Calu3 (cell line): ENCODE measurements around the gene DNTT. TPM values are rescaled to one million over a fixed set of nuclear protein-coding genes. Genes with fewer than 3 reads are reported as not detected.

Source experiments
- BruUV-seq: library from RNA; stranded (reverse); fragments of 400-500 nt; replicated peaks from 2 replicates; lab custom pipeline; 2021; lab: Mats Ljungman, UMichigan
- CTCF ChIA-PET: fragments of 300-600 bp; sonication (Branson Sonifier 250); formaldehyde crosslinking; loops from one replicate; lab custom pipeline; 2022; ENCODE audit warnings: antibody characterized with exemption; lab: Charles Lee
- DNase-seq: peaks from one replicate; pipeline ENCODE4 v3.0.0; 2022
- H3K27ac Mint-ChIP-seq: one replicate; pipeline ENCODE4 v1.8.0; 2022; ENCODE audit warnings: mixed read lengths; ENCODE audit not compliant: unreplicated experiment
- H3K27me3 Mint-ChIP-seq: one replicate; pipeline ENCODE4 v1.8.0; 2022; ENCODE audit warnings: mixed read lengths; ENCODE audit not compliant: unreplicated experiment
- H3K36me3 Mint-ChIP-seq: one replicate; pipeline ENCODE4 v1.8.0; 2022; ENCODE audit warnings: mild to moderate bottlenecking, moderate library complexity, mixed read lengths; ENCODE audit not compliant: insufficient read depth, unreplicated experiment
- H3K4me1 Mint-ChIP-seq: one replicate; pipeline ENCODE4 v1.8.0; 2022; ENCODE audit warnings: mild to moderate bottlenecking, low read depth, mixed read lengths; ENCODE audit not compliant: unreplicated experiment
- H3K4me3 Mint-ChIP-seq: one replicate; pipeline ENCODE4 v1.8.0; 2022; ENCODE audit warnings: mild to moderate bottlenecking, low read depth, moderate library complexity, mixed read lengths; ENCODE audit not compliant: unreplicated experiment
- H3K9me3 Mint-ChIP-seq: one replicate; pipeline ENCODE4 v1.8.0; 2022; ENCODE audit warnings: low read depth, mixed read lengths; ENCODE audit not compliant: unreplicated experiment
- intact Hi-C: fragments of 100-400 bp; cut with micrococcal nuclease; formaldehyde crosslinking; loops from one replicate; pipeline ENCODE4 v1.10.0; 2022; ENCODE audit not compliant: unreplicated experiment
- total RNA-seq: library from RNA; stranded (reverse); gene quantifications from 2 replicates; pipeline ENCODE4 v1.2.3, GENCODE V29; 2022
- TF ChIP-seq, protein P1 (sequence below): fragments of 200-600 bp; IDR thresholded peaks from one replicate; pipeline ENCODE4 v1.8.0; 2022; ENCODE audit warnings: antibody characterized with exemption; ENCODE audit not compliant: unreplicated experiment

The DNTT gene
- total RNA-seq, 1 experiment from 2014 or later = not detected

DNA sequence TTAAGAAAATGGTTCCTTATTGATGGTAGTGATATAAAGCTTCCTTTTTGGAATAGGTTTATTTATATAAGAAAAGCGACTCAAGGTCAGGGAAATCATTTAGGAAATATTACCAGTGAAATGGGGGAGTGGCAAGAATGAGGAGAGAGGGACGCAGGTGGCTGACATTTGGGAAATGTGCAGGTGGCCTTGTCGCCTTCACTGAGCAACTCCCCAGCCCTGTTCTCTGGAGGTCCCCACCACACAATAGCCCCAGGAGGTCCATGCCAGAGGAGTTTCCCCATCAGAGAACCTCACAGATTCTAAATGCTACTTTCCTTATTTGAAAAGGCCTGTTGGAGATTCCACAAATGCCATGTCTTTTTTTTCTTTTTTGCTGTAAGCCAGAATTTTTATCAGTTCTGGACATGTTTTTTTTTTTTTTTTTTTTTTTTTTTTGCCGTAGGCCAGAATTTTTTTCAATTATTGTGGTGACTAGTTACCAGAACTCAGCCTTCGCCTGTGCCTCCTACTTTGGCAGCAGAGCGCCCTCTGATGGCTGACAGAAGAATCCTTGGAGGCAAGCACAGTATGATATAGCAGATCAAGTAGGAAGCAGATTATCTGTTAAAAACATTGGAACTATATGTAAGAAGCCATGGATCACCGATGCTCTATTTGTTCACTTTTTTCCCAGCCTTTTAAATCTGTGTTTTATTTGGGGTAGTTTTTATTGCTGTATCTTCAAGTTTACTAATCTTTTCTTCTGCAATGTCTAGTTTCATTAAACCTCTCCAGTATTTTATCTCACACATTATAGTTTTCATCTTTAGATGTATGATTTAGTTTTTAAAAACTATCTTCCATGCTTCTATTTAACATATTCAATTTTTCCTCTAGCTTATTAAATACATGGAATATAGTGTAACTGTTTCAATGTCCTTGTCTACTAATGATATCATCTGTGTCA lies 36.0 kb downstream of the DNTT start:
- Mint-ChIP-seq H3K27me3 (peaks cover 55% of the 10 kb centered on the region), H3K4me1 (no peaks in the 10 kb centered on the region), H3K9me3 (no peaks in the 10 kb centered on the region), H3K36me3 (no peaks in the 10 kb centered on the region), H3K4me3 (no peak overlapping the region), H3K27ac (no peak overlapping the region)
- CTCF ChIA-PET = interaction anchor here (0.6 to 0.7 kb wide), 2 partner anchors 10 to 111 kb away, joined by 3 read pairs; no protein-coding TSS in a partner anchor
- TF ChIP-seq, protein P1, sequence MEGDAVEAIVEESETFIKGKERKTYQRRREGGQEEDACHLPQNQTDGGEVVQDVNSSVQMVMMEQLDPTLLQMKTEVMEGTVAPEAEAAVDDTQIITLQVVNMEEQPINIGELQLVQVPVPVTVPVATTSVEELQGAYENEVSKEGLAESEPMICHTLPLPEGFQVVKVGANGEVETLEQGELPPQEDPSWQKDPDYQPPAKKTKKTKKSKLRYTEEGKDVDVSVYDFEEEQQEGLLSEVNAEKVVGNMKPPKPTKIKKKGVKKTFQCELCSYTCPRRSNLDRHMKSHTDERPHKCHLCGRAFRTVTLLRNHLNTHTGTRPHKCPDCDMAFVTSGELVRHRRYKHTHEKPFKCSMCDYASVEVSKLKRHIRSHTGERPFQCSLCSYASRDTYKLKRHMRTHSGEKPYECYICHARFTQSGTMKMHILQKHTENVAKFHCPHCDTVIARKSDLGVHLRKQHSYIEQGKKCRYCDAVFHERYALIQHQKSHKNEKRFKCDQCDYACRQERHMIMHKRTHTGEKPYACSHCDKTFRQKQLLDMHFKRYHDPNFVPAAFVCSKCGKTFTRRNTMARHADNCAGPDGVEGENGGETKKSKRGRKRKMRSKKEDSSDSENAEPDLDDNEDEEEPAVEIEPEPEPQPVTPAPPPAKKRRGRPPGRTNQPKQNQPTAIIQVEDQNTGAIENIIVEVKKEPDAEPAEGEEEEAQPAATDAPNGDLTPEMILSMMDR = peak; percentile 30
- intact Hi-C loops = loop anchor here (5.0 kb wide), 1 partner anchor 323 kb away; no protein-coding TSS in a partner anchor
- no TSS peak for BruUV-seq
- peak; percentile 54 for DNase-seq

DNA sequence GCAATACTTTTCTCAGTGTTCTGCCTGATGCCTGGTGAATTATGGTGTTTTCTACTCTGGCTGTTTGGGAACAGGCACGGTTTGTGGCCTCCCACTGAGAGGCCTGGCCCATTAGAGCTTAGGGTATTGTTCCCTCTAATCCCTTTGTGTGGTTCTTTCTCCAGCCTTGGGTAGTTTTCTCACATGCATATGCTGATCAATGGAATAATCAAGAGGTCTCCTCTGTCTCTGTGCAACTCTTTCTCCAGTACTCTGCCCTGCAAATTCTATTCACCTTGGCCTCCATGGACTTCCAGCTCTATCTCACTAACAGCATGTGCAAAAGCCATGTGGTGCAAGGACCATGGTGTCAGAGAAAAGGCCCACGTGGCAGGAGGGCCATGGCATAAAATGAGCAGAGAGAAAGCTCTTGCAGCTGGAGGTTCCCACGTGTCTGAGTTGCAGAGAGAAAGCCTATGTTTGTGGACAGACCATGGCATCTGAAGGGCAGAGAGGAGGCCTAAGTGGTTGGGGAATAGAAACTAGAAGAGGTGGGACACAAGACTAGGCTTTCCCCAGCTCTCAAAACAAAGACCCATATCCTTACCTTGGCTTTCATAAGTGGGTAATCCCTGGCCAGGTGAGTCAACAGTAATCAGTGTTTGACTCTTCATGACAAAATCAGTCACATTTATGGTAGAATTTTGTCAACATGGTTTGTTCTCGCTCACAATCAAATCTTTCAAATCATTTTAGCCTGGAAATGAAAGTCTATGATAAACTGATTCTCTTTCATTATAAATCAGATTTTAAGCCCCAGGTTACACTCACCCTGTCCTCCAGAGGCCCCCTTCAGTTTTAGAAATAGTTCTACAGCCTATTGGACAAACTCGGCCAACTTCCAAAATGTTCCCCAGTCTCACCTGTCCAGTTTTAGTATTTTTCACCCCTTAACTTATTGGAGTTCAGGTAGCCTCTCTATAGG lies 37.3 kb downstream of the DNTT start:
- no peaks in the 10 kb centered on the region for H3K36me3 Mint-ChIP-seq
- DNase-seq = no peak
- no peak overlapping the region for H3K27ac Mint-ChIP-seq
- no peak overlapping the region for H3K4me3 Mint-ChIP-seq
- no TSS peak for BruUV-seq
- H3K9me3 Mint-ChIP-seq = no peaks in the 10 kb centered on the region
- H3K4me1 Mint-ChIP-seq = no peaks in the 10 kb centered on the region
- TF ChIP-seq, protein P1 = no peak
- intact Hi-C loops = no loop called here
- CTCF ChIA-PET = no interaction called here
- H3K27me3 Mint-ChIP-seq = peaks cover 57% of the 10 kb centered on the region

DNA sequence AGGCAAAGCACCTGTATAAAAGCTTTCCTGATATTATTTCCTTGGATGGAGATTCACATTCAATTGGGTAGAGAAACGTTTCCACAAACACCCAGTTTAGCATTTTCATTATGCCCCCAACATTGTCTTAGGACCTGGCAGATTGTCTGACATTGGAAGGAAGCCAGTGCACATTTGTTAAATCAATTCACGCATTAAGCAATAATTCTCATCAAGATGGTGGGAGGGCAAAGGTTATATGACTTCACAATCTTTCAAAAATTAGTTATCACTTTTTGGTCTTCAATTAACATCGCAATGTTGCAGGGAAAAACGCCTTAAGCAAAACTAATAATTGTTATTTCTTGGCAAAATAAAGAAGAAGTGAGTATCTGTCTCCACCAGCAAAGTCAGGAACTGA lies 38.2 kb downstream of the DNTT start:
- Mint-ChIP-seq H3K9me3 (no peaks in the 10 kb centered on the region), H3K36me3 (no peaks in the 10 kb centered on the region), H3K4me1 (no peaks in the 10 kb centered on the region), H3K27ac (no peak overlapping the region), H3K4me3 (no peak overlapping the region), H3K27me3 (peaks cover 49% of the 10 kb centered on the region)
- no peak for DNase-seq
- intact Hi-C loops = no loop called here
- TF ChIP-seq, protein P1 = no peak
- BruUV-seq = no TSS peak
- CTCF ChIA-PET = interaction anchor here (0.6 kb wide), 1 partner anchor 318 kb away, joined by 4 read pairs; no protein-coding TSS in a partner anchor

DNA sequence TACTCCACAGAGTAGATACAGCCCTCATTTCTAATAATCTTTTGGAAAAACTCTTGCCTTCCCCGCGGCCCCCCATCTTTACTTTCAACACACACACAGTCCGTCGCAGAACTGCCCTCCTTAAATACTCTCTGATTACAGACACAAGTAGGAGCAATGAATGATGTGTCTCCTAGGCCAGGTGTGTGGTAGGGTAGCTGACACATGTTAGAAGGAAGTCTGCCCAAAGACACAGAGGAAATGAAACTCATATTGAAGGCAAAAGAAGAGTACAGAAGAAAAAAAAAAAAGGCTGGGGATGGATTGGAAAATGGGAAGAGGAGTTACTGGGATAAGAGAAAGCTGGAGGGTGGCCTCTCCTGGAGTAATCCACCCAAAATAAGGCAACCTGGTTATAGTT lies 39.9 kb downstream of the DNTT start:
- Mint-ChIP-seq H3K4me1 (no peaks in the 10 kb centered on the region), H3K27me3 (peaks cover 45% of the 10 kb centered on the region), H3K36me3 (no peaks in the 10 kb centered on the region), H3K4me3 (no peak overlapping the region), H3K27ac (no peak overlapping the region), H3K9me3 (no peaks in the 10 kb centered on the region)
- DNase-seq = no peak
- TF ChIP-seq, protein P1 = no peak
- CTCF ChIA-PET = no interaction called here
- intact Hi-C loops = no loop called here
- BruUV-seq = no TSS peak
